GM12801 (cell line): ENCODE measurements around the gene CCT3.

Source experiments
- TF ChIP-seq, protein P1 (sequence below): IDR thresholded peaks from one replicate; pipeline ENCODE4 v1.5.1; 2011; ENCODE audit warnings: control low read depth; ENCODE audit not compliant: insufficient read length; ENCODE audit errors: extremely low read depth

The CCT3 gene

DNA sequence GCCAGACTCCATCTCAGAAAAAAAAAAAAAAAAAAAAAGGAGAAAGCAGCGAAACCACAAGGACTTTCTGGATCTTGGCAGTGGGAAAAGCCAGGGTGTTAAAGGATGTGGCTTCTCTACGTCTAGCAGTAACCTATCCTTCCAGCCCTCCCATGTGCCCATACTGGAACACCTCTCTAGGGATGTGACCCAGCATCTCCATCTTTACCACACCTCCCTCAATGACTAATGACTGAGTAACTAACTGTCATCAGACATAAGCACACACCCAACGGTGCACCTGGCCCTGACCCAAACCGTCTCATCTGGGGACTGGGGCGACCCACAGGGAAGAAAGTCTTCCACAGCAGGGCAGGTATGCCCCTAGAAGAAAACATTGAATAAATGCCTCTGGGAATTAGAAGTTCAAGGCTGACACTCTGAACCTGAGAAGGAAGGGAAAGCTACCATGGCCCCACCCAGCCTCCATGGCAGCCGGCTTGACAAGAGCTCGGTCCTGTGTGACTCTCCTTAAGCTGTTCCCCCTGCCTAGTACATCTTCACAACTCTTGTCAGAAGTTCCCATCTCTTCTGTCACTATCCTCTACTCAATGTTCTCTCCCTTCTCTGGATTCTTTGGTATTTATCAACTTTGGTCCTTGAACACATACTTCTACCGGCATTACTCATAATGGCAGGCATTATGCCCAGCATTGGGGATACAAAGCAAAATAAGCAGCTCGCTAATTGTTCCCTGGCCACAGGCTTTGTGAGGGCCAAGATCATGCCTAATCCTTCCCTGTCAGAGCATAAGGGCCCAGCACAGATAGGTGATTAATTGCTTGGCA is 75.4 kb downstream of the CCT3 start:
- TF ChIP-seq, protein P1, sequence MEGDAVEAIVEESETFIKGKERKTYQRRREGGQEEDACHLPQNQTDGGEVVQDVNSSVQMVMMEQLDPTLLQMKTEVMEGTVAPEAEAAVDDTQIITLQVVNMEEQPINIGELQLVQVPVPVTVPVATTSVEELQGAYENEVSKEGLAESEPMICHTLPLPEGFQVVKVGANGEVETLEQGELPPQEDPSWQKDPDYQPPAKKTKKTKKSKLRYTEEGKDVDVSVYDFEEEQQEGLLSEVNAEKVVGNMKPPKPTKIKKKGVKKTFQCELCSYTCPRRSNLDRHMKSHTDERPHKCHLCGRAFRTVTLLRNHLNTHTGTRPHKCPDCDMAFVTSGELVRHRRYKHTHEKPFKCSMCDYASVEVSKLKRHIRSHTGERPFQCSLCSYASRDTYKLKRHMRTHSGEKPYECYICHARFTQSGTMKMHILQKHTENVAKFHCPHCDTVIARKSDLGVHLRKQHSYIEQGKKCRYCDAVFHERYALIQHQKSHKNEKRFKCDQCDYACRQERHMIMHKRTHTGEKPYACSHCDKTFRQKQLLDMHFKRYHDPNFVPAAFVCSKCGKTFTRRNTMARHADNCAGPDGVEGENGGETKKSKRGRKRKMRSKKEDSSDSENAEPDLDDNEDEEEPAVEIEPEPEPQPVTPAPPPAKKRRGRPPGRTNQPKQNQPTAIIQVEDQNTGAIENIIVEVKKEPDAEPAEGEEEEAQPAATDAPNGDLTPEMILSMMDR: no peak

DNA sequence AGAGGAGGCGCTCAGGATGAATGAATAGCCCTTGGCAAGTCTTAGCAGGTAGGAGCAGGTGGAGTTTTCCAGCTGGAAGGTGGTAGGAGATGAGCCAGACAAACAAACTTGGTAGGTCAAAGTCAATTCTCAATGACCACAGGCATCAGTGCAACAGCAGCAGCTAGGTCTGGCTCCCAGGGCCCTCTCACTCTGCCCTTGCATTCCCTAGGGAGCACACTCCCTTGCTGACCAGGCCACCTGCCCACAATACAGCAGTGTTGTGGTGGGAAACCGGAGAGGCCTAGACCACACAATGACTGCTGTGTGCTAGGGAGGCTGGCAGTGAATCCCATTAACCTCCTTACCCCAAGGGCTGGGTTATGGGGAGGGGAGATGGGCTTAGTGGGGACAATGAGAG is 77.2 kb downstream of the CCT3 start:
- TF ChIP-seq, protein P1: no peak

GRCh38 chr1:156259805-156260204 is 78.3 kb downstream of the CCT3 start:
- TF ChIP-seq, protein P1: no peak
